Neural cell (in vitro differentiated cells): ENCODE data around the gene FRMD4B. TPM values are rescaled to one million over a fixed set of nuclear protein-coding genes. Genes with fewer than 3 reads are reported as not detected.

ENCODE experiments used
- H2AFZ ChIP-seq: fragments of 200-600, 300-800 bp; sonication (generic), shearing (Covaris generic); 2 replicates; pipeline ENCODE4 v1.6.0; 2014; ENCODE audit warnings: low read depth, mild to moderate bottlenecking, antibody characterized with exemption, low read length, moderate library complexity
- H3F3A ChIP-seq: fragments of 200-600 bp; shearing (Covaris generic); 2 replicates; pipeline ENCODE4 v1.6.1; 2016; ENCODE audit warnings: mild to moderate bottlenecking, moderate library complexity, mixed read lengths, antibody characterized with exemption, low read length; ENCODE audit not compliant: insufficient read depth, poor library complexity, severe bottlenecking
- H3K27ac ChIP-seq: fragments of 200-600, 300-800 bp; sonication (generic), shearing (Covaris generic); 2 replicates; pipeline ENCODE4 v1.5.1; 2014; ENCODE audit warnings: mild to moderate bottlenecking, low read length, moderate library complexity
- H3K27me3 ChIP-seq: fragments of 300-800, 200-600 bp; sonication (generic), shearing (Covaris generic); 2 replicates; pipeline ENCODE4 v1.6.0; 2014; ENCODE audit warnings: mild to moderate bottlenecking, low read depth, low read length, moderate library complexity; ENCODE audit not compliant: insufficient read depth
- H3K36me3 ChIP-seq: fragments of 300-800, 200-600 bp; sonication (generic), shearing (Covaris generic); 2 replicates; pipeline ENCODE4 v1.5.1; 2014; ENCODE audit warnings: mild to moderate bottlenecking, antibody characterized with exemption, low read length, moderate library complexity; ENCODE audit not compliant: insufficient read depth
- H3K4me2 ChIP-seq: fragments of 300-800, 200-600 bp; sonication (generic), shearing (Covaris generic); 2 replicates; pipeline ENCODE4 v1.6.0; 2014; ENCODE audit warnings: mild to moderate bottlenecking, low read length
- H3K4me3 ChIP-seq: fragments of 300-800, 200-600 bp; sonication (generic), shearing (Covaris generic); 2 replicates; pipeline ENCODE4 v1.5.1; 2014; ENCODE audit warnings: mild to moderate bottlenecking, low read length, moderate library complexity
- H3K79me2 ChIP-seq: fragments of 200-600 bp; shearing (Covaris generic); replicated peaks from 2 replicates; pipeline ENCODE4 v1.6.0; 2014; ENCODE audit warnings: mild to moderate bottlenecking, low read length, moderate library complexity; ENCODE audit not compliant: insufficient read depth
- H3K9ac ChIP-seq: fragments of 300-800, 200-600 bp; sonication (generic), shearing (Covaris generic); 2 replicates; pipeline ENCODE4 v1.6.1; 2016; ENCODE audit warnings: mild to moderate bottlenecking, low read length, mixed read lengths
- H3K9me2 ChIP-seq: fragments of 200-600 bp; shearing (Covaris generic); 2 replicates; pipeline ENCODE4 v1.6.1; 2016; ENCODE audit warnings: mild to moderate bottlenecking, low read length, mixed read lengths; ENCODE audit not compliant: insufficient read depth
- H3K9me3 ChIP-seq: fragments of 200-600, 300-800 bp; sonication (generic), shearing (Covaris generic); 2 replicates; pipeline ENCODE4 v1.6.1; 2016; ENCODE audit warnings: mild to moderate bottlenecking, mixed run types, low read length, moderate library complexity, mixed read lengths
- H4K20me1 ChIP-seq: fragments of 200-600 bp; shearing (Covaris generic); 2 replicates; pipeline ENCODE4 v1.6.1; 2016; ENCODE audit warnings: mild to moderate bottlenecking, mixed run types; ENCODE audit not compliant: insufficient read depth
- EP300 ChIP-seq: fragments of 450-650 bp; conservative IDR thresholded peaks from 2 replicates; pipeline ENCODE4 v1.6.1; 2014; ENCODE audit warnings: antibody characterized with exemption, mild to moderate bottlenecking, moderate library complexity; ENCODE audit not compliant: poor library complexity, severe bottlenecking
- EZH2 ChIP-seq: fragments of 200-600, 300-800 bp; shearing (Covaris generic), sonication (generic); IDR thresholded peaks from 2 replicates; pipeline ENCODE4 v1.6.1; 2014; ENCODE audit warnings: antibody characterized with exemption, low read length, borderline replicate concordance, mild to moderate bottlenecking; ENCODE audit not compliant: insufficient read depth, poor library complexity, severe bottlenecking
- MXI1 ChIP-seq: fragments of 450-650 bp; conservative IDR thresholded peaks from 2 replicates; pipeline ENCODE4 v1.6.1; 2014; ENCODE audit warnings: antibody characterized with exemption, mild to moderate bottlenecking; ENCODE audit not compliant: poor library complexity, severe bottlenecking
- POLR2AphosphoS5 ChIP-seq: IDR thresholded peaks from 2 replicates; pipeline ENCODE4 v1.6.1; 2012
- RAD21 ChIP-seq: fragments of 450-650 bp; conservative IDR thresholded peaks from 2 replicates; pipeline ENCODE4 v1.6.1; 2014; ENCODE audit warnings: antibody characterized with exemption, mild to moderate bottlenecking, moderate library complexity
- SMC3 ChIP-seq: fragments of 450-650 bp; conservative IDR thresholded peaks from 2 replicates; pipeline ENCODE4 v1.6.1; 2014; ENCODE audit warnings: antibody characterized with exemption, mild to moderate bottlenecking, moderate library complexity; ENCODE audit not compliant: poor library complexity
- TAF1 ChIP-seq: IDR thresholded peaks from 2 replicates; pipeline ENCODE4 v1.6.1; 2012; ENCODE audit warnings: low read depth
- polyA plus RNA-seq: library from polyadenylated mRNA; depleted of rRNA; stranded (reverse); fragments of >200 nt; gene quantifications from 2 replicates; pipeline ENCODE4 v1.2.3, GENCODE V29; 2014
- TF ChIP-seq, protein P1 (sequence below): fragments of 450-650 bp; IDR thresholded peaks from 2 replicates; pipeline ENCODE4 v1.5.1; 2014; ENCODE audit warnings: antibody characterized with exemption, mild to moderate bottlenecking, moderate library complexity; ENCODE audit not compliant: poor library complexity, severe bottlenecking
- TF ChIP-seq, protein P2 (sequence below): IDR thresholded peaks from 2 replicates; pipeline ENCODE4 v1.6.1; 2012; ENCODE audit warnings: borderline replicate concordance

Gene FRMD4B
- polyA plus RNA-seq, 1 donor from 2014 or later: 6.2 TPM

DNA sequence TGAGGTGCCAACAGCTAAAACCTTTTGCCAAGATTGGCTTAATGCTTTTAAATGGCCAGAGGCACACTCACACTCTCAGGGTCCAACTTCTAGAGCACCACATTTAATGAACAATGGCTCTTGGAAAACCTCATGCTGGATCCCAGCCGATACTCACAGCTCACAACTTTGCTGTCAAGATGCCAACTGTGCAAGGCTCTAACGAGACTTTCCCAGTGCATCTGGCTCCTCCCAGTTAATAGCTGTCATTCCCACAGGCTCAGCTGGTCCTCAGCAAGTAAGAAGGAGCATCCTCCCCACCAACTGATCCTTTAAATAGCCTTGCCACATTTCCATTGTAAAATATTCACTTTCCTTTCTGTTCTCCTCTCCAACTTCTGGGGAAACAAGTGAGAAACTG, 20.3 kb upstream of the FRMD4B start:
- Histone ChIP-seq H3K4me3 (no peak overlapping the region), H2AFZ (no peak overlapping the region), H3K79me2 (no peaks in the 10 kb centered on the region), H4K20me1 (no peaks in the 10 kb centered on the region), H3K9me3 (peaks cover 6% of the 10 kb centered on the region), H3K9me2 (no peaks in the 10 kb centered on the region), H3K4me2 (no peak overlapping the region), H3K27ac (no peak overlapping the region), H3F3A (no peaks in the 10 kb centered on the region), H3K27me3 (no peaks in the 10 kb centered on the region), H3K36me3 (no peaks in the 10 kb centered on the region), H3K9ac (no peak overlapping the region)
- TF ChIP-seq MXI1 (no peak), EP300 (no peak)

DNA sequence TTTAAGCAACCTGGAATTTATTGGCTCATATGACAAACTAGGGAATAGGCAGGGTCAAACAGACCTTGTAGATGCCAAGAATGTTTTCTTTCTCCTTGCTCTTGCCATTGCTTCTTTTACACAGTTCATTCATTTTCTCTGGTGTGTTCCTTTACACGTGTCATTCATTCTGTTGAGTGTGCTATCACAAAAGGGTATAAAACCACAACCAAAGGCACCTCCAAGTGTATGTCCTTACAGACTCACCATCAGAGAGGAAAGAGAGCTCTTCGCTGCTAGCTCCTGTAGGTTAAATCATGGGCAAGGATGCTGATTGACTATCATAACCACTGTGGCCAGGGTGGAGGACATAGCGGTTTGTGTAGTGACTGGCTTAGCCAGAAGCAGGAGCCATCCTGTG, 19.2 kb upstream of the FRMD4B start:
- Histone ChIP-seq H3K4me2 (no peak overlapping the region), H3K9me3 (peaks cover 6% of the 10 kb centered on the region), H3K9ac (no peak overlapping the region), H2AFZ (no peak overlapping the region), H3F3A (no peaks in the 10 kb centered on the region), H3K79me2 (no peaks in the 10 kb centered on the region), H4K20me1 (no peaks in the 10 kb centered on the region), H3K27ac (no peak overlapping the region), H3K9me2 (no peaks in the 10 kb centered on the region), H3K4me3 (no peak overlapping the region), H3K36me3 (no peaks in the 10 kb centered on the region), H3K27me3 (no peaks in the 10 kb centered on the region)
- no peak for TF ChIP-seq EP300
- no peak for TF ChIP-seq POLR2AphosphoS5
- TF ChIP-seq TAF1: no peak
- TF ChIP-seq, protein P1, sequence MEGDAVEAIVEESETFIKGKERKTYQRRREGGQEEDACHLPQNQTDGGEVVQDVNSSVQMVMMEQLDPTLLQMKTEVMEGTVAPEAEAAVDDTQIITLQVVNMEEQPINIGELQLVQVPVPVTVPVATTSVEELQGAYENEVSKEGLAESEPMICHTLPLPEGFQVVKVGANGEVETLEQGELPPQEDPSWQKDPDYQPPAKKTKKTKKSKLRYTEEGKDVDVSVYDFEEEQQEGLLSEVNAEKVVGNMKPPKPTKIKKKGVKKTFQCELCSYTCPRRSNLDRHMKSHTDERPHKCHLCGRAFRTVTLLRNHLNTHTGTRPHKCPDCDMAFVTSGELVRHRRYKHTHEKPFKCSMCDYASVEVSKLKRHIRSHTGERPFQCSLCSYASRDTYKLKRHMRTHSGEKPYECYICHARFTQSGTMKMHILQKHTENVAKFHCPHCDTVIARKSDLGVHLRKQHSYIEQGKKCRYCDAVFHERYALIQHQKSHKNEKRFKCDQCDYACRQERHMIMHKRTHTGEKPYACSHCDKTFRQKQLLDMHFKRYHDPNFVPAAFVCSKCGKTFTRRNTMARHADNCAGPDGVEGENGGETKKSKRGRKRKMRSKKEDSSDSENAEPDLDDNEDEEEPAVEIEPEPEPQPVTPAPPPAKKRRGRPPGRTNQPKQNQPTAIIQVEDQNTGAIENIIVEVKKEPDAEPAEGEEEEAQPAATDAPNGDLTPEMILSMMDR: no peak
- no peak for TF ChIP-seq SMC3
- TF ChIP-seq EZH2: no peak
- no peak for TF ChIP-seq MXI1
- TF ChIP-seq, protein P2, sequence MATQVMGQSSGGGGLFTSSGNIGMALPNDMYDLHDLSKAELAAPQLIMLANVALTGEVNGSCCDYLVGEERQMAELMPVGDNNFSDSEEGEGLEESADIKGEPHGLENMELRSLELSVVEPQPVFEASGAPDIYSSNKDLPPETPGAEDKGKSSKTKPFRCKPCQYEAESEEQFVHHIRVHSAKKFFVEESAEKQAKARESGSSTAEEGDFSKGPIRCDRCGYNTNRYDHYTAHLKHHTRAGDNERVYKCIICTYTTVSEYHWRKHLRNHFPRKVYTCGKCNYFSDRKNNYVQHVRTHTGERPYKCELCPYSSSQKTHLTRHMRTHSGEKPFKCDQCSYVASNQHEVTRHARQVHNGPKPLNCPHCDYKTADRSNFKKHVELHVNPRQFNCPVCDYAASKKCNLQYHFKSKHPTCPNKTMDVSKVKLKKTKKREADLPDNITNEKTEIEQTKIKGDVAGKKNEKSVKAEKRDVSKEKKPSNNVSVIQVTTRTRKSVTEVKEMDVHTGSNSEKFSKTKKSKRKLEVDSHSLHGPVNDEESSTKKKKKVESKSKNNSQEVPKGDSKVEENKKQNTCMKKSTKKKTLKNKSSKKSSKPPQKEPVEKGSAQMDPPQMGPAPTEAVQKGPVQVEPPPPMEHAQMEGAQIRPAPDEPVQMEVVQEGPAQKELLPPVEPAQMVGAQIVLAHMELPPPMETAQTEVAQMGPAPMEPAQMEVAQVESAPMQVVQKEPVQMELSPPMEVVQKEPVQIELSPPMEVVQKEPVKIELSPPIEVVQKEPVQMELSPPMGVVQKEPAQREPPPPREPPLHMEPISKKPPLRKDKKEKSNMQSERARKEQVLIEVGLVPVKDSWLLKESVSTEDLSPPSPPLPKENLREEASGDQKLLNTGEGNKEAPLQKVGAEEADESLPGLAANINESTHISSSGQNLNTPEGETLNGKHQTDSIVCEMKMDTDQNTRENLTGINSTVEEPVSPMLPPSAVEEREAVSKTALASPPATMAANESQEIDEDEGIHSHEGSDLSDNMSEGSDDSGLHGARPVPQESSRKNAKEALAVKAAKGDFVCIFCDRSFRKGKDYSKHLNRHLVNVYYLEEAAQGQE: no peak
- no peak for TF ChIP-seq RAD21

DNA sequence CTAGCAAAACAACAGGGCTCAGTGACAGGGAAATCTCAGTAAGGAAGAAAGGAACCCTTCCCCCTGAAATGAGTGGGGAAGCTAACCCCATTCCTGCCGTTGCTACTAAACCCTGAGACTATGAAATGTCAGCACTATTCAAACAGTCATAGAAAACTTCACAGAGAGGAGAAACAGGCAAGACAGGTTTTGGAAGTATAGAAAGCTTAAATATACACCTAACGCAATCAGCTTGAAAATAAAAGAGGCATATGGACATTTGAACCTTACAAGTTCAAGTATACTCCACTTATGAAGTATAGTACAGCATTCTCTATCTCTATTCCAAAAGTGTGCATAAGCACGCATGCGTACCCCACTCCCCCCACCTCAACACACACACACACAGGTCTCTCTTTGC, 17.6 kb upstream of the FRMD4B start:
- no peaks in the 10 kb centered on the region for H3F3A ChIP-seq
- no peak overlapping the region for H3K4me2 ChIP-seq
- H3K27me3 ChIP-seq: no peaks in the 10 kb centered on the region
- H3K9me3 ChIP-seq: peaks cover 6% of the 10 kb centered on the region
- H3K79me2 ChIP-seq: no peaks in the 10 kb centered on the region
- no peak overlapping the region for H3K9ac ChIP-seq
- TF ChIP-seq SMC3 (no peak), RAD21 (no peak), POLR2AphosphoS5 (no peak)
- TF ChIP-seq, protein P2: no peak
- no peaks in the 10 kb centered on the region for H3K9me2 ChIP-seq
- H3K36me3 ChIP-seq: no peaks in the 10 kb centered on the region
- H3K4me3 ChIP-seq: no peak overlapping the region
- H2AFZ ChIP-seq: no peak overlapping the region
- H4K20me1 ChIP-seq: no peaks in the 10 kb centered on the region
- no peak overlapping the region for H3K27ac ChIP-seq
